BJ (cell line): ENCODE results near the gene PALLD. TPM values are rescaled to one million over a fixed set of nuclear protein-coding genes. Genes with fewer than 3 reads are reported as not detected.
"Not testable (repeated sequence)": the region's sequence is repeated elsewhere in the genome, so short reads cannot be mapped to it uniquely, and the experiment has no call there.

ENCODE experiments used
- CTCF ChIA-PET: fragments of 350-600 bp; formaldehyde crosslinking; extraction: SDS; loops from one replicate; lab custom pipeline; 2021; ENCODE audit warnings: antibody characterized with exemption, inconsistent platforms; lab: Yijun Ruan, JAX
- POLR2A ChIA-PET: fragments of 300-600 bp; sonication (Branson Sonifier 250); formaldehyde crosslinking; extraction: SDS; loops from one replicate; lab custom pipeline; 2021; ENCODE audit warnings: antibody characterized with exemption; lab: Charles Lee
- DNase-seq: peaks from one replicate; pipeline ENCODE4 v3.0.0-alpha.2; 2011; ENCODE audit warnings: low read depth
- H3K27me3 ChIP-seq: 2 replicates; pipeline ENCODE4 v1.6.0; 2011; ENCODE audit warnings: low read length; ENCODE audit not compliant: control insufficient read depth, insufficient read depth
- H3K36me3 ChIP-seq: 2 replicates; pipeline ENCODE4 v1.5.1; 2011; ENCODE audit warnings: low read length; ENCODE audit not compliant: control insufficient read depth, insufficient read depth
- H3K4me3 ChIP-seq: 2 replicates; pipeline ENCODE4 v1.5.1; 2011; ENCODE audit warnings: low read depth, mild to moderate bottlenecking, control low read depth, low read length
- polyA plus RNA-seq: library from polyadenylated mRNA; depleted of rRNA; stranded (reverse); fragments of >200 nt; gene quantifications from 2 replicates; pipeline ENCODE4 v1.2.3, GENCODE V29; 2011
- TF ChIP-seq, protein P1 (sequence below): IDR thresholded peaks from 2 replicates; pipeline ENCODE4 v1.5.1; 2011; ENCODE audit warnings: low read depth, mild to moderate bottlenecking, control low read depth, inconsistent platforms, low read length, moderate library complexity; ENCODE audit not compliant: insufficient read depth

The PALLD gene
- polyA plus RNA-seq, 1 experiment = 30.3 TPM

DNA sequence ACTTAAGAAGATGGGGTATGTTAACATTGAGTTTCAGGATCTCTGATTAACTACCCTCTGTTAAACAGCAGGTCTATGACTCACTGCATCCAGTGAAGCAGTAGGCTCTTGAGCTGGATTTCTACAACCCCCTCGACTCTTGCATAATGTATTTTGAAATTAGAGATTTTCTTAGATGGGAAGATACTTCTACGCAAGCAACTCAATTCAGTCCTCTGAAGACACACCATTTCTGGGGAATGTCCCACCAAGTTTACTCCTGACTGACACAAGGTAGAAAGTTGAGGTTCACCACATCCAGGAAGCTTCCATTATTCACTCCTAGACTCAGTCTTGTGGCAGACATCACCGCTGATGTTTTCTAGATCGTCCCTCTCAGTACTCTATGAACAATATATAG is 12.9 kb downstream of the PALLD start:
- Histone ChIP-seq H3K4me3 (no peak overlapping the region), H3K36me3 (no peaks in the 10 kb centered on the region), H3K27me3 (no peaks in the 10 kb centered on the region)
- DNase-seq = no peak
- TF ChIP-seq, protein P1, sequence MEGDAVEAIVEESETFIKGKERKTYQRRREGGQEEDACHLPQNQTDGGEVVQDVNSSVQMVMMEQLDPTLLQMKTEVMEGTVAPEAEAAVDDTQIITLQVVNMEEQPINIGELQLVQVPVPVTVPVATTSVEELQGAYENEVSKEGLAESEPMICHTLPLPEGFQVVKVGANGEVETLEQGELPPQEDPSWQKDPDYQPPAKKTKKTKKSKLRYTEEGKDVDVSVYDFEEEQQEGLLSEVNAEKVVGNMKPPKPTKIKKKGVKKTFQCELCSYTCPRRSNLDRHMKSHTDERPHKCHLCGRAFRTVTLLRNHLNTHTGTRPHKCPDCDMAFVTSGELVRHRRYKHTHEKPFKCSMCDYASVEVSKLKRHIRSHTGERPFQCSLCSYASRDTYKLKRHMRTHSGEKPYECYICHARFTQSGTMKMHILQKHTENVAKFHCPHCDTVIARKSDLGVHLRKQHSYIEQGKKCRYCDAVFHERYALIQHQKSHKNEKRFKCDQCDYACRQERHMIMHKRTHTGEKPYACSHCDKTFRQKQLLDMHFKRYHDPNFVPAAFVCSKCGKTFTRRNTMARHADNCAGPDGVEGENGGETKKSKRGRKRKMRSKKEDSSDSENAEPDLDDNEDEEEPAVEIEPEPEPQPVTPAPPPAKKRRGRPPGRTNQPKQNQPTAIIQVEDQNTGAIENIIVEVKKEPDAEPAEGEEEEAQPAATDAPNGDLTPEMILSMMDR = no peak
- ChIA-PET POLR2A (no interaction called here), CTCF (interaction anchor here (0.6 kb wide), 1 partner anchor 14 kb away, joined by 3 read pairs; no protein-coding TSS in a partner anchor)

DNA sequence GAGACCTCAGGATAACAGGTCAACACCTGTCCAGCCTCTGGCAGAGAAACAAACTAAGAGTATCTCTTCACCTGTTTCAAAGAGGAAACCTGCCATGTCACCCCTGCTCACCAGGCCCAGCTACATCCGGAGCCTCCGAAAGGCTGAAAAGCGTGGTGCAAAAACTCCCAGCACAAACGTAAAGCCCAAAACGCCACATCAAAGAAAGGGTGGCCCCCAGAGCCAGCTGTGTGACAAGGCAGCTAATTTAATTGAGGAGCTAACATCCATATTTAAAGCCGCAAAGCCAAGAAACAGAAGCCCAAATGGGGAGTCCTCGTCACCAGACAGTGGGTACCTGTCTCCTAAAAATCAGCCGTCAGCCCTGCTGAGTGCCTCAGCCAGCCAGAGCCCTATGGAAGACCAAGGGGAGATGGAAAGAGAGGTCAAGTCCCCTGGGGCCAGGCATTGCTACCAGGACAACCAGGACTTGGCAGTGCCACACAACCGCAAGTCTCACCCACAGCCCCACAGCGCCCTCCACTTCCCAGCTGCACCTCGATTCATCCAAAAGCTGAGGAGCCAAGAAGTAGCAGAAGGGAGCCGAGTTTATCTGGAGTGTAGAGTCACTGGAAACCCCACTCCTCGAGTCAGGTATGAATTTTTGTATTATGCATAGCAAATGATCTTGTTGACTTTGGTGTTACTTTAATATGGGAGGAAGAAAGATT is 15.1 kb downstream of the PALLD start:
- ChIA-PET CTCF (interaction anchor here (1.1 to 1.7 kb wide), 2 partner anchors 12 to 412 kb away, joined by 4 to 5 read pairs; no protein-coding TSS in a partner anchor), POLR2A (no interaction called here)
- H3K27me3 ChIP-seq = no peaks in the 10 kb centered on the region
- H3K36me3 ChIP-seq = no peaks in the 10 kb centered on the region
- H3K4me3 ChIP-seq = no peak overlapping the region
- TF ChIP-seq, protein P1 = no peak
- no peak for DNase-seq

GRCh38 chr4:168513826-168514225 is 17.0 kb downstream of the PALLD start:
- CTCF ChIA-PET = interaction anchor here (0.6 to 2.9 kb wide), 12 partner anchors 11 to 410 kb away, joined by 3 to 26 read pairs (median 4); partner anchors contain the start of gene PALLD
- H3K27me3 ChIP-seq, POLR2A ChIA-PET, H3K4me3 ChIP-seq, DNase-seq, H3K36me3 ChIP-seq: not testable (repeated sequence)

DNA sequence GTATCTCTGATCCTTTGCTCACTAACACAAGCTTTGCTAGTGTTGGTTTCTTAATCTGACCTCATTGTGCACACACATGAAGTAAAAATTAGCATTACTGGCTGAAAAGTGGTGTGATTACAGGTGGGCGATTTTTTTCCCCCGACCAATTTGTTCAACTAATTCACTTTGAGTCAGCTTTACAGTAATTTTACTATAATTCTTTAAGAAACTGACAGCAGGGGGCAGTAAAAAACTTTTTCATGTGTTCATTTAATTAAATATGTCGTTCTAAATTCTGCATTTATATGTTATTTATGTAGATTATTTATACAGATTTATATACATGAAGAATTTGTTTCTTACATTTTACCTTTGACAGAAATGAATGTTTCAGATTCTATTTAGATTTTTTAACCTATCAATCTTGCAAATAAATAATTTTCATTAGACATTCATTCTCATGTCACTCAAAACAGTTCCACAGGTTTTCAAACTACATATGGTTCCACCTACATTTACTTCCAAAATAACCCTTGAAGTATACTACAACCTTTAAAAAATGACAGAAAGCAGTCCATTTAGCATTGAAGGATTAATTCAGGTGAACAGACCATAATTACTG is 17.5 kb downstream of the PALLD start:
- Histone ChIP-seq H3K4me3 (no peak overlapping the region), H3K36me3 (no peaks in the 10 kb centered on the region), H3K27me3 (no peaks in the 10 kb centered on the region)
- TF ChIP-seq, protein P1 = peak; percentile 26; the same call in 1 of the 2 replicates
- ChIA-PET POLR2A (no interaction called here), CTCF (interaction anchor here (0.6 to 2.9 kb wide), 12 partner anchors 10 to 410 kb away, joined by 3 to 26 read pairs (median 4); partner anchors contain the start of gene PALLD)
- DNase-seq = no peak

GRCh38 chr4:168515222-168516011 is 18.6 kb downstream of the PALLD start:
- ChIA-PET CTCF (interaction anchor here (0.6 to 2.9 kb wide), 10 partner anchors 9 to 556 kb away, joined by 3 to 26 read pairs (median 5); partner anchors contain the start of gene PALLD), POLR2A (no interaction called here)
- Histone ChIP-seq H3K36me3 (no peaks in the 10 kb centered on the region), H3K4me3 (no peak overlapping the region), H3K27me3 (no peaks in the 10 kb centered on the region)
- TF ChIP-seq, protein P1 = no peak
- DNase-seq = no peak
